HG02678 (cell line): ENCODE measurements around the gene TSKU.

Source experiments
- ATAC-seq: cut with Tn5 transposase; IDR thresholded peaks from one replicate; pipeline ENCODE4 v1.9.1; 2021; ENCODE audit warnings: mild to moderate bottlenecking, moderate library complexity; ENCODE audit not compliant: unreplicated experiment

Gene TSKU

DNA sequence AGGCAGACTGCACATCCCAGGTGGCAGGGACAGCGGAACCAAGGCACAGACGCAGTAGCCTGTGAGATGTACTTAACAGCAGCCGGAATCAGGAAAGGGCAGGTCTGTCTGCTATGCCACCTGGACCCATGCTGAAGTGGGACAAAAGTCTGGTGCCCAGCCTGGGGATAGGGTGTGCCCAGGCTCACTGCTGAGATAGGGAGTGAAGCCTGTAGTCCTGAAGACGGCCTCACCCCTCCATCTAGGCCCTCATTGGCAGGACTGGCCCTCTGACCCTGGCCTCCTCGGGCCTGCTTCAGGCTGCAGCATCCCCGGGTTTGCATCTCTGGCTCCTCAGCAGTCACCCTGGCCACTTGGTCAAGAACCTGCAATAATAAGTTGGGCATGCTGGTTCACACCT, 32.4 kb upstream of the TSKU start:
- ATAC-seq = no peak

DNA sequence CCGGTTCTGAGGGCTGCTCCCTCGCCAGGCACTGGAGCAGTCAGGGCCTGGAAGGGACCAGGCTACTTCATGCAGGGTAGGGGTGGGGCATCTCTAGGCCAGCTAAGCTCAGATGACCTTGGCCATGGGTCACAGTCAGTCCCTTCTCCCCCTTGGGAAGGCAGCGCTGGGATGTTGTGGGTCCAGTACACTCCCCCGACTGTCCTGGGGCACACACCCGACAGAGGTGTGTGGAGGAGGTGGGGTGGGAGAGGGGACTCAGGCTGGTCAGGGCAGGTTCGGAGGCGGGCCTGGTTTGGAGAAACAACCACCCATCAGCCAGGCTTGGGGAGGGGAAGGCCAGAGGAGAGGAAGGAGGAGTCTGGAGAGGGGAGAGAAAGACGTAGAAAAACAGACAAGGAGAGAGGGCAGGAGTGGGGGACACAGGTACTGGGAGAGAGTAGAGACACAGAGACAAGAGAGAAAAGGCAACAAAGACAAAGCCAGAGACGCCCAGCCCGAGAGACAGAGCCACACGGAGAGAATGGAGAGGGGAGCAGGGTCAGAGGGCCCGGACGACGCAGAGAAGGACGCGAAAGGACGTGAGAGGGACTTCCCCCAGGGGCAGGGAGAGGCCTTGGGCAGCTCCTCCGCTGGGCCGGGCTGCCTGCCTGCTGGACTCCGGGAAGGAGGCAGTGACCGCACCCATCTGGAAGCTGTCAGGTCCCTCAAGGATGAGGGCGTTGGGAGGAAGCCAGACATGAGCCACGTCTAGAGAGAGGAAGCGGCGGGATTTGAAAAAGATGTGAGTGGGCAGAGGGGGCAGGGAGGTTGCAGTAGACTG, 30.6 kb upstream of the TSKU start:
- ATAC-seq = no peak

DNA sequence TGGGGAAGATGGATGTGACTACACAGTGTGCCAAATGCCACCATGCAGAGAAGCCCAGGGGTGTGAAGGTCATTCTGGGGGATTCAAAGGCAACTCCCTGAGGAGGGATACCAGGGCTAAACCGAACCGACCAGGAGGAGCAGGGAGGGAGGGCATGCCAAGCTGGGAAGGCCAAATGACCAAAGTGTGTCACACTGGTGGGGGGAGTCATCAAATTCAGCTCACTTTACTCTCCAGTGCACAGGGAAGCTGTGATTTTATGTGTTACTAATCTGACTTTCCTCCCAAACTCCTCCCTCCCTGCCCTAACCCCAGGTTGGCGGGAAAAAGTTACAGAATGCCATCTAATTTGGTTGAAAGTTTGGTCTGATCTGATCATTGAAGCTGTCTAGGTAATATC, 29.7 kb upstream of the TSKU start:
- no peak for ATAC-seq

DNA sequence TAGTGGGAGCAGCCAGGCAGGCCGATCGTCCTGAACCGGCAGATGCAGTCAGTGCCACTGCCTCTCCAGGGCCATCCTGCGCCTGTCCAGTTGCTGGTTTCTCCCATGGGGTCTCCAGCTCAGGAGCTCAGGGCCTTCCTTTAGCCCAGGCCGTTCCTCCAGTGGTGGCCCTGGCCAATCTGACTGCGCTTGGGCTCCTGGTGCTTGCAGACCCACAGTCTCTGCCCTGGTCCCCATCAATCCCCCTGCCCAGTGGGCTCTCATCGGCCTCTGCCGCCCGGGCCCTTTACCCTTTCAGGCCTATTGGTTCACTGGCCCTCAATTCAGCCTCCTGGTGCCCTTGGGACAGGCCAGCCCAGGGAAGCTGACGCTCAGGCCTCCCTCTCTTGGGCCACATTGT, 29.2 kb upstream of the TSKU start:
- no peak for ATAC-seq

DNA sequence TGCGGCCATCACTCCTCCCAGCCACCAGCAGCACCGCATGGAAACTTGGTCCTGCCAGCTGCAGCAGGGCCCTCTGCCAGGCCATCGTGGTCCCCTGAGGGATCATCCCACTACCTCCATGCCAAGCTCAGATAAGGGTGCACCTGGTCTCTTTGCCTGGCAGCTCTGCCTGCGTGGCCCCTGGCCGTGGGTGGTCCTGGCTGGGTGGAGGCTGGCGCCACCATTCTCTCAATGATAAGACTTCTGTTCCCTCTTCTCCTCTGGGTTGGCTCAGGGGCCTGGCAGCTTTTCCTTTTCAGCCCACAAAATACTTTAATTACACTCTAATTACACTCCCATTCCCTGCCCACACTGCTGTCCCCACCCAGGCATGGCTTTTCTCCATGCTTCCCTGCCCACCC, 26.8 kb upstream of the TSKU start:
- ATAC-seq = no peak

DNA sequence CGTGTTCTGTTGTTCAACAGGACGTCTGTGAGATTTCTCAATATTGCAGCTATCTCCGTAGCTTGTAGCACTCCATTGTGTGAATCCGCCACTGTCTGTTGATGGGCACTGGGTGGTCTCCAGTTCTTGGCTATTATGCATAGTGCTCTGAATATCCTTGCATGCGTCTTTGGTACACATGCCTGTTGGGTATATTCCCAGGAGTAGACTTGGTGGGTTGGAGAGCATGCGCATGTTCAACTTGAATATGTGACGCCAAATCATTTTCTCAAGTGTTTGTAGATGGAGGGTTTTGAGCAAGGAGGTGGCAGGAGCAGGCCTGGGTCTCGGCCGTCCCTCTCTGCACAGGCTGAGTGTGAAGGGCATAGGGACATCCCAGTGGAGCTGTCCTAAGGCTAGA, 24.8 kb upstream of the TSKU start:
- no peak for ATAC-seq

DNA sequence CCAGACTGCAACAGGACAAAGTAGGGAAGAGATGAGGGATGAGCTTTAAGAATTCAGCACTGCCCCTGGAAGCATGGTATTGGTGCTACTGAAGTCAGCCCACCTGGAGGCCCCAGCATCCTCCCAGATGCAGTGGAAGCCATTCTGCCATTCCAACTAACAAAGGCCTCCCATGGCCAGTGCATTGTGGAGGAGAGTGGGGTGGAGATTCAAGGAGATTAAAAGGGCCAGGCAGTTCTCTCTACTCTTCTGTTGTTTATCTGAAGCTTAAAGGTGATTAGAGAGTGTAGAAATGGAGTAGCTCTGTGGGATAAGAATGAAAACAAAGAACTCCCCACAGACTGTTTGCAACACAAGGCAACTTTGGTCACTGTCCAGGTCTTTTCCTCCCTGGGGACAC, 24.1 kb upstream of the TSKU start:
- no peak for ATAC-seq

DNA sequence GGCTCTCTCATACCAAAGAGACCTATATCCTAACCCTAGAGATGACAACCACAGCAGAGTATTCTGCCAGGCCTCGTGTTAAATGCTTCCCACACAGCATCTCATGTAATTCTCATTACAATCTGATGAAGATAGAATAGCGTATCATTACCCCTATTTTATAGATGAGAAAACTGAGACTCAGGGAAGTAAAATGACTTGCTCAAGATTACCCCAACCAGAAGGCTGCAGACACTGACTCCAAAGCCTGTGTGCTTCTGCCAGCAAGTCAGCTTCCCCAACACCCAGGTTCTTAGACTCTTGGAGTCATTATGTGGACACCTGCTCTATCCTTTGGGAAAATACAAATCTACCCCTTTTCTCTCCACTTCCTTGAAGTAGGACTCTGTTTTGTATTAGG, 23.6 kb upstream of the TSKU start:
- ATAC-seq = no peak

DNA sequence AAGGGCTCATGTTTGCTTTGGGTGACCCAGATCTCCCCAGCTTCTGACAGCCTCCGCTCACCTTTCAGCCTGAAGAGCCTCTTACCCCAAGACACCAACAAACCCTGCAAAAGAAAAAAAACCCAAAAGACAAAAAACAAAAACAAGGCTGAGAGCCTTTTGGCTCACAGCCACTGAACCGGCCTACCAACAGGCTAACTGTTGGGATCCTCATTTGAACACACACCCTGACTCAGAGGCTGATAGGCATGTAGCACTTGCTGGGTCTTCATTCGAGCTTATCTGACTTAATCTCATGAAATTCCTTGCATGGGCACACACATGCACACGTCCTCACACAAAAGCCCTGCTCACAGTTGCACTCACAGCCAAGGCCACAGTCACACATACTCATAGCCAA, 22.9 kb upstream of the TSKU start:
- no peak for ATAC-seq

DNA sequence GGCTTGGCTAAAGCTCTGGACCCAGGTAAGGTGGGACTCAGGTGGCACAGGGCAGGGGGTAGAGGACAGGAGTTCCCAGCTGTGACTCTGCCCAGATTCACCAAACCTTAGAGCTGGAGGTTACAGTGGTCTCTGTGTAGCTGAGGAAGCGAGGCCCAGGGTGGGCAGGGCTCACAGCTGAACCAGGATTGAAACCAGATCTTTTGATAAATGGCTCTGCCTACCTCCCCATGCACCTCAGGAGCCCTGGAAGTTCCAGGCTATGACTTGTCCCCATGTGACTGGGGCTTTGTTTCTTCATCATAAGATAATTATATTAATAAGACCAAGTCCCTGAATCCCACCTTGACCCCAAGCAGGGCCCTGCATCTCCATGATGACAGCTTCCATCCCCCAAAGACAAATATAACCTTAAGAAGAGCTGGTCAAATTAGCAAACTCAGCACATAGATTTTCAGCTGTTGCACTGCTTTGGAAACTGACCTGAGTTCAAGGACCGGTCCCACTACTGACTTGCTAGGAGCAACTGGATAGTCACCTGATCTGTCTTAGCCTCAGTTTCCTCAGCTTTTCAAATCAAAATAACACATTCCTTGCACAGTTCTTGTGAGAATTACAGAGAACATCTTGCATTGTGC, 21.3 kb upstream of the TSKU start:
- no peak for ATAC-seq

DNA sequence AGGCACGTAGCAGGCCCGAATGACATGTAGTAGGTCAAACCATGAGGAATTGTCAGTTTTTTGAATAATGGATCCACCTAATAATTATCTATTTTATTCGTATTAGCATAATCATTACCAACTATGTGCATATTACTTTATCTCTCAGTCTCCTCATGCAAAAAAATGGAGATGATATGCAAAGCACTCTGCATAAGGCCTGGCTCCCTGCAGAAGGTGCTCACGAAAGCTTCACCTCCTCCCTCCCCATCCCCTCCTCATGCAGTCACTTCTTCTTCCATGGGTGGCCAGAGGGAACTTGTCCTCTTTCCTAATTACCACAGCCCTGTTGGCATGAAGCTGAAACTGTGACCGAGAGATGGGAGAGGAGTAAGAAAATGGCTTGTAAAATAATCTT, 20.8 kb upstream of the TSKU start:
- ATAC-seq = no peak

DNA sequence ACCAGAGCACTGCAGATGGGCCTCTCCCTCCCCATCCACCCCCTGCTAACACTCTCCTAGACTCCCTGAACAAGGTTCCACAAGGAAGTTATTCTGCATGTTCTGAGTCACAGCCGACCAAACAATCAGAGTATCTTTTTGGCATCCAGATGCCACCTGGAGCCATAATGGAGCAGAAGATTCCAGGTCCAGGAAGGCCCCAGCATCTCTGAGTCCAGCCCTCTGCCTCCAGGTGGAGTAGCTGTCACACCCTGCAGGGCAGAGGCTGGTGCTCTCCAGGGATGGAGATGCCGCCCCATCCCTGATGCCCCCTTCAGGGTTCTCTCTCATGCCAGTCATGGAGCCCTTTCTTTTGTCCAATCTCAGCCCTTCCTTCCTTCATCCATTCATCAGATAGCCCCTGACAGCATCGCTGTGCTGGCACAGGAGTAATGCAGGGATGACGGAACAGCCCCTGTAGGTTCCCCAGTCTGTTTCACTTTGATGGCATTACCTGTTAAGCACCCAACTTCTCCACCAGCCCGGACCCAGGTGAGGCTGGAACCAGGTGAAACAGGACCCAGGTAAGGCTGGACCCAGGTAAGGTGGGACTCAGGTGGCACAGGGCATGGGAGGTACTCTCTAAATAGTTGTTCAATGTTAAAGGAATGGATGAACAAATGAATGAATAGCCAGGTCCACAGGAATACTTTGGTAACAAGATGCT, 20.1 kb upstream of the TSKU start:
- ATAC-seq = no peak

DNA sequence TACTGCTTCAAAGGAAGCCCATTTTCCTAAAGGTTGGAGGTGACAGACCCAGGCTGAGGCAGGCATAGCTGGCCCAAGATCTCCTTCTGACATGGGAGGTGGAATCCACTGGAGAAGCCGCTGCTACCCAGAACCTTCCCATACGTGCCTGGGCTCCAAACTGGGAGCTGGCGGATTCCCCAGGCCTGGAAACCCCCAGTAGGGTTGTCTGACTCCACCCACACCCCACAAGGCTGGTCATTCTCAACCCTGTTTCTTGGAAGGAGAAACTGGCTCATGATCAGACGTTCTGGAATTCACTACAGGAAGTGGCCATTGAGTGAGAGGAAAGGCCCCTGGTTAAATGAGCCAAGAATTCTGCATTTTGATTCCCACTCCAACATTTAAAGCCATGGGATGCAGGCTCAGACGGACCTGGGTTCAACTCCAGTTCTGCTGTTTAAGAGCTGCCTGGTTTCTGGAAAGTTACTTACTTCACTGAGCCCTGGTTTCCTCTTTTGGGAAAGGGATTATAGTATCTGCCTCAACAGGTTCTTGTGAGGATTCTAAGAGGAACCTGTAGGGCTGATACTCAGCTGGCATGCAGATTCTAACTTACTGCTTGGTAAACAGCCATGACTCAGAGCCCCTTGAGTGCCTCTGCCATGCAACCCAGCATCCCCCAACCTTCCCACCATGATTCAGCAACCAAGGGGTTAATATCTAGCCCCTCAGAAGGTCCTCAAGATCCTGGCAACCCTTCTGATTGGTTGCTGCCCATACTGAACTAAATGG, 19.4 kb upstream of the TSKU start:
- ATAC-seq = no peak

DNA sequence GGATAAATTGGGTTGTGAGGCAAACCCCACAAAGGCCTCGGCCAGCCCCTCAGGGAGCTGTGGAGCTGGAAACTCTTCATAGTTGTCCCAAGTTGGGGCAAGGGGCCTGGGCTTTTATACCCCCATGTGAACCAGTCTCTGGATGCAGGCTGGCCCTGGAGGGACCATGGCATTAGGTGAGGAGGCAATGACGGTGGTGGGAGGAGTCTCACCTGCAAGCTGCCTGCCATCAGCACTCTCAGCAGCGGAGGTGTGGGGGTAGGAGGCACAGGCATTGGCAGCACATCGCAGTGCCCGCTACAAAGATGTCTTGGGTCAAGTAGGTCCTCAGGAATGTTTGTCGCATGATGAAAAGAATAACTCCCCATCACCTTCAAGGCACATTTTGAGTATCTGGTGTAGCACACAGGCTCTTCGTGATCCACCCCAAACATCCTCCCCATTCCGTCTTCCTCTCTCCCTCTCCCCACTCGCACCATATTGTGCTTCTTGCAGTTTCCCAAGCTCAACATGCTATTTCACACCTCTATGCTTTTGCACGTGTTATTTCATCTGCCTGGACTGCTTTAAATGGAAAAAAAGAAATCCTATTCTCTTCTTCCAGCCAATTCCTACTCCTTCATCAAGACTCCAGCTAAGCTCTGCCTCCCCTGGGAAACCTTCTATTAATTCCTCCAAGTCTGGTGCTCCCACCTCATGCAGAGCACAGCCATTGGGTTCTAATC, 18.1 kb upstream of the TSKU start:
- ATAC-seq = no peak

DNA sequence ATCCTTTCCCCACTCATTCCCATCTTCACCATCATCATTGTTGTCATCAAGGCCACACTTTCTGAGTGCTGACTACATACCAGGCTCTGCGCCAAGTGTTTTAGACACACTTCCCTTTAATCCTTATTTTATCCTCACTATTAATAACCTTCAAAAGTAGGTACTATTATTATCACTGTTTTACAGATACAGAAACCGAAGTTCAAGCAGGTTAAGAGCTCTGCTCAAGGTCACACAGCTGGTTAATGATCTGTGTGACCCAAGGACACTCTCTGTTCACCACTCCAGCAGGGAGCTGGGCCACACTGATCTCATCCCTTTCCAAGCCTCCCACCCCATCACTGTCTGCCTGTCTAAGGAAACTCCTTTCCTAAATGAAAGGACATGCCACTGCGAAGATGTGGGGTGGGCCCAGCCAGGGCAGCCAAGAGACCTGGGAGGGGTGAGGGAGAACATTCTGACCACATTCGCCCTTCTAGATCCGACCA, 17.2 kb upstream of the TSKU start:
- ATAC-seq = no peak

DNA sequence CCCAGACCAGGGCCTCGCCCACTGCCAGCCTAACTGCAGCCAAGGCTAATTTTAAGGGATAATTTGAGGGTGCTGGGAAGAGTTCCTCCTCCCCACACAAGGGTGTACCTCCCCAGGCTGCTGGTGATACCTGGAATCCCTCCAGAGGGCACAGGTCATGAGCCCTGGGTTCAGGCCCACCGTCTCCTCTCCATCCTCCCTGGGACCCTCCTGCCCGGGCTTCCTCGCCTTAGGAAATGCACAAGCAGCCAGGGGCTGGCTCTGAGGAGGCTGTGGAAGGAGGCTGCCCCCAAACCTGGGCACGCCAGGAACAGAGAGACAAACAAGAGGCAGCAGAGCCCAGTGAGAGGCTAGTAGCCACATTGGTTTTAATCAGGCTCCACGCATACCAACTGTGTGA, 16.6 kb upstream of the TSKU start:
- ATAC-seq = no peak

DNA sequence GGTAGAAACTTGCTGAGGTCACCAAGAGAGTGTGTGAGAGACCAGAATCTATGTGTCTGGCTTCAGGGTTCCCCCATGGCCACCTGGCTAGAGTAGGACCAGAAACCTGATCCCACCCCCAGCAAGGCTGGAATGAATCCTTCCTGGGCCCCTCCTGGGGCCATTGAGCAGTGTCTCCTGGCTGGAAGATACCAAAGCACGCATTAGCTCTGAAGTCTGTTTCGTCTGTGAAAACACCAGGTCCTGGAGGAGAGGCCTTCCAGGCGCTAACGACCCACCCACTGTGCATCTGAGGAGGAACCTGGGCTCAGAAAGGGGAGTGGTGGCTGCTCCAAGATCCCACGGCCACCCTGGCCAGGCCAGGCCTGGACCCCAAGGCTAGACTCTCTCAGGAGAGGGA, 15.5 kb upstream of the TSKU start:
- ATAC-seq = no peak

DNA sequence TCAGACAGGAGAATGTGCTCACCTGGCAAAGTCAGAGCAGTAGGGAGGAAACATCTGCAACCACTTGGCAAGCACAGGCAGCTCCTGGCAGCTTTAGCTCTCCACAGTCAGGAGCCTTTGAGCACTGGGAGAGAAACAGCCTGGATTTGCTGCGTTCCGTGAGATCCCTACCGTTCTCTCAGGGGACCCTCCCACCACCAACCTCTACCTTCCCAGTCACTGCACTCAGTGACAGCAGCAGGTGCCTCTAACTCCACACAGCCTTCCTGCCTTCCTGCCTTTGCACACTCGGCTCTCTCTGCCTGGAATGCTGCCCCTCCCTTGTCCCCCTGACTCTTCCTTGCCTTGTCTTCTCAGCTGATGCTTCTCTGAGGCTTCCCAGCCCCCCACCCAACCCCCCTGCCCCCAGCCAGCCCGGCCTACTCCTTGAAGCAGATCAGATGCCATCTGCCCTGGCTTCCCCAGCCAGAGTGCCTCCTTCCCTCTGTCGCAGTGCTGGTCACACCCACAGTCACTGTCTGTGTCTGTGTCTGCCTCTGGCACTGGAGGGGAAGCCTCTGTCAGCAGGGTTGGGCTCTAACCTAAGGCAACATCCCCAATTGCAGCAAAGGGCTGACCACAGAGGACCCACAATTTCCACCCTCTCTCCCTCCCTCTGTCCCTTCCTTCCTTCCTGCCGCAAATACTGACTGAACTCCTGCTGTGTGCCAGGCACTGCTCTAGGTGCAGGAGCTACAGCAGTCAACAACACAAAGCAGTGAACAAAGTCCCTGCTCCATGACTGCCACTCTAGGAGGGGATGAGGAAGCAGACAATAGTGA, 14.9 kb upstream of the TSKU start:
- no peak for ATAC-seq

DNA sequence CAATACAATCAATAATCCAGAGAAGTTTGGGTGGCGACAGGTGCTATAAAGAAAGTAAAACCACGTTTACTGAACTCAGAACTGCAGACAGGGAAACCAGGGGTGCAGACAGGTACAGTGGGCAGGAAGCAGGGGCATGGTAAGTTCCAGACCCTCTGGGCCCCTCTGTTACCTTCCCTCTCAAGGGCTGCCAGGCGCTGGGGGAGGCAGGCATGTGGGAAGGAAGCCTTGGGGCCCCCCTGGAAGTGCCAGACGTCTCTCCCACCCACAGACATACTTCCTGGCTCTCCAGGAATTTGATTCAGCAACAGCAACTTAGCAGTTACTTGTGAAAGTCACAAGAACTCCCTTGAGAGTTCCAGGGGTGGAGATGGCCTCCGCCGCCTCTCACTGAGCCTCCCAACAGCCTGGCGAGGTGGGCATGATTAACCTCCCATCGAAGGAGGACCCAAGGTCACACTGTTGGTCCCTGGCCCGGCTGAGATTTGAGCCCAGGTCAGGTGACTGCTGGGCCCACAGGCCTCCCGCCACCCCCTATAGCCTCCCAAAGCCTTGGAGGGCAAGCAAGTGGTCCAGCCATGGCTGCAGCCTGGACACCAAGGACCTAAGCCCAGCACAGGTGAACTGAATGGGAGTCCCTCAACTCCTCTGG, 14.1 kb upstream of the TSKU start:
- ATAC-seq = no peak
